ENCODE data around the gene OAT. TPM values are rescaled to one million over a fixed set of nuclear protein-coding genes. Genes with fewer than 3 reads are reported as not detected.

The OAT gene
- total and polyA plus RNA-seq, 4 donors, result 105 to 235 (median 114) TPM

- no peaks in the 10 kb centered on the region for H3K4me1 ChIP-seq (ENCODE audit: control insufficient read depth in 1 of 2, insufficient read depth in 2 of 2, low read length in 2 of 2)
- ATAC-seq (ENCODE audit: low FRiP score), result no peak
- no peak for DNase-seq
- intact Hi-C loops (cut with DNase I), result no loop called here
- no peaks in the 10 kb centered on the region for H3K36me3 ChIP-seq (ENCODE audit: control insufficient read depth in 1 of 2, insufficient read depth in 2 of 2, low read length in 1 of 2)
- 80 to 84% methylated on average over 15 of the region's 15 CpGs for WGBS, 2 donors
- H3K9me3 ChIP-seq (ENCODE audit: control insufficient read depth, low read length), result no peaks in the 10 kb centered on the region
- no peak overlapping the region for H3K4me3 ChIP-seq (ENCODE audit: low read length in 2 of 2)
- H3K27me3 ChIP-seq (ENCODE audit: control insufficient read depth in 1 of 2, insufficient read depth in 2 of 2, low read length in 1 of 2), result no peaks in the 10 kb centered on the region
- no peak overlapping the region for H3K27ac ChIP-seq (ENCODE audit: low read depth in 1 of 2, low read length in 2 of 2)
Observed at GRCh38 chr10:124353091-124353815, 65.5 kb downstream of the OAT start.

GRCh38 chr10:124351481-124352220 lies 67.1 kb downstream of the OAT start:
- Histone ChIP-seq H3K27ac (ENCODE audit: low read depth in 1 of 2, low read length in 2 of 2) (no peak overlapping the region), H3K4me1 (ENCODE audit: control insufficient read depth in 1 of 2, insufficient read depth in 2 of 2, low read length in 2 of 2) (no peaks in the 10 kb centered on the region), H3K36me3 (ENCODE audit: control insufficient read depth in 1 of 2, insufficient read depth in 2 of 2, low read length in 1 of 2) (no peaks in the 10 kb centered on the region), H3K27me3 (ENCODE audit: control insufficient read depth in 1 of 2, insufficient read depth in 2 of 2, low read length in 1 of 2) (no peaks in the 10 kb centered on the region), H3K4me3 (ENCODE audit: low read length in 2 of 2) (no peak overlapping the region), H3K9me3 (ENCODE audit: control insufficient read depth, low read length) (no peaks in the 10 kb centered on the region)
- ATAC-seq (ENCODE audit: low FRiP score) (no peak), DNase-seq (no peak)
- 68 to 69% methylated on average over 10 of the region's 10 CpGs for WGBS, 2 donors
- intact Hi-C loops (cut with DNase I), result no loop called here

- Histone ChIP-seq H3K4me1 (ENCODE audit: control insufficient read depth in 1 of 2, insufficient read depth in 2 of 2, low read length in 2 of 2) (no peaks in the 10 kb centered on the region), H3K9me3 (ENCODE audit: control insufficient read depth, low read length) (no peaks in the 10 kb centered on the region), H3K4me3 (ENCODE audit: low read length in 2 of 2) (no peak overlapping the region), H3K27me3 (ENCODE audit: control insufficient read depth in 1 of 2, insufficient read depth in 2 of 2, low read length in 1 of 2) (no peaks in the 10 kb centered on the region), H3K36me3 (ENCODE audit: control insufficient read depth in 1 of 2, insufficient read depth in 2 of 2, low read length in 1 of 2) (no peaks in the 10 kb centered on the region), H3K27ac (ENCODE audit: low read depth in 1 of 2, low read length in 2 of 2) (no peak overlapping the region)
- intact Hi-C loops (cut with DNase I), result no loop called here
- DNase-seq (no peak), ATAC-seq (ENCODE audit: low FRiP score) (no peak)
- 97 to 99% methylated on average over 8 of the region's 8 CpGs for WGBS, 2 donors
Observed at GRCh38 chr10:124350806-124351205, 67.9 kb downstream of the OAT start.

GRCh38 chr10:124349996-124350280 lies 68.8 kb downstream of the OAT start:
- ATAC-seq (ENCODE audit: low FRiP score) (no peak), DNase-seq (no peak)
- H3K4me3 ChIP-seq (ENCODE audit: low read length in 2 of 2), result no peak overlapping the region
- no peak overlapping the region for H3K27ac ChIP-seq (ENCODE audit: low read depth in 1 of 2, low read length in 2 of 2)
- H3K9me3 ChIP-seq (ENCODE audit: control insufficient read depth, low read length), result no peaks in the 10 kb centered on the region
- intact Hi-C loops (cut with DNase I), result no loop called here
- H3K27me3 ChIP-seq (ENCODE audit: control insufficient read depth in 1 of 2, insufficient read depth in 2 of 2, low read length in 1 of 2), result no peaks in the 10 kb centered on the region
- H3K4me1 ChIP-seq (ENCODE audit: control insufficient read depth in 1 of 2, insufficient read depth in 2 of 2, low read length in 2 of 2), result no peaks in the 10 kb centered on the region
- H3K36me3 ChIP-seq (ENCODE audit: control insufficient read depth in 1 of 2, insufficient read depth in 2 of 2, low read length in 1 of 2), result no peaks in the 10 kb centered on the region
- 90 to 93% methylated on average over 5 of the region's 5 CpGs for WGBS, 2 donors

GRCh38 chr10:124349231-124349995 lies 69.3 kb downstream of the OAT start:
- DNase-seq (no peak), ATAC-seq (ENCODE audit: low FRiP score) (no peak)
- intact Hi-C loops (cut with DNase I), result no loop called here
- WGBS, 2 donors, result 90 to 93% methylated on average over 16 of the region's 16 CpGs
- Histone ChIP-seq H3K36me3 (ENCODE audit: control insufficient read depth in 1 of 2, insufficient read depth in 2 of 2, low read length in 1 of 2) (no peaks in the 10 kb centered on the region), H3K4me1 (ENCODE audit: control insufficient read depth in 1 of 2, insufficient read depth in 2 of 2, low read length in 2 of 2) (no peaks in the 10 kb centered on the region), H3K9me3 (ENCODE audit: control insufficient read depth, low read length) (no peaks in the 10 kb centered on the region), H3K27ac (ENCODE audit: low read depth in 1 of 2, low read length in 2 of 2) (no peak overlapping the region), H3K27me3 (ENCODE audit: control insufficient read depth in 1 of 2, insufficient read depth in 2 of 2, low read length in 1 of 2) (no peaks in the 10 kb centered on the region), H3K4me3 (ENCODE audit: low read length in 2 of 2) (no peak overlapping the region)

- Histone ChIP-seq H3K4me3 (ENCODE audit: low read length in 2 of 2) (no peak overlapping the region), H3K9me3 (ENCODE audit: control insufficient read depth, low read length) (no peaks in the 10 kb centered on the region), H3K27me3 (ENCODE audit: control insufficient read depth in 1 of 2, insufficient read depth in 2 of 2, low read length in 1 of 2) (no peaks in the 10 kb centered on the region), H3K36me3 (ENCODE audit: control insufficient read depth in 1 of 2, insufficient read depth in 2 of 2, low read length in 1 of 2) (no peaks in the 10 kb centered on the region), H3K27ac (ENCODE audit: low read depth in 1 of 2, low read length in 2 of 2) (no peak overlapping the region), H3K4me1 (ENCODE audit: control insufficient read depth in 1 of 2, insufficient read depth in 2 of 2, low read length in 2 of 2) (no peaks in the 10 kb centered on the region)
- DNase-seq (no peak), ATAC-seq (ENCODE audit: low FRiP score) (no peak)
- intact Hi-C loops (cut with DNase I), result no loop called here
- 76 to 86% methylated on average over 8 of the region's 8 CpGs for WGBS, 2 donors
Observed at GRCh38 chr10:124348801-124349200, 69.9 kb downstream of the OAT start.

GRCh38 chr10:124347956-124348355 lies 70.8 kb downstream of the OAT start:
- Histone ChIP-seq H3K27ac (ENCODE audit: low read depth in 1 of 2, low read length in 2 of 2) (no peak overlapping the region), H3K9me3 (ENCODE audit: control insufficient read depth, low read length) (no peaks in the 10 kb centered on the region), H3K4me3 (ENCODE audit: low read length in 2 of 2) (no peak overlapping the region), H3K27me3 (ENCODE audit: control insufficient read depth in 1 of 2, insufficient read depth in 2 of 2, low read length in 1 of 2) (no peaks in the 10 kb centered on the region), H3K36me3 (ENCODE audit: control insufficient read depth in 1 of 2, insufficient read depth in 2 of 2, low read length in 1 of 2) (no peaks in the 10 kb centered on the region), H3K4me1 (ENCODE audit: control insufficient read depth in 1 of 2, insufficient read depth in 2 of 2, low read length in 2 of 2) (no peaks in the 10 kb centered on the region)
- no peak for DNase-seq
- 94 to 95% methylated on average over 13 of the region's 13 CpGs for WGBS, 2 donors
- no peak for ATAC-seq (ENCODE audit: low FRiP score)
- intact Hi-C loops (cut with DNase I), result no loop called here
